ACHN (cell line): ENCODE data around the gene DCAF17.
"Not testable (repeated sequence)": the region's sequence is repeated elsewhere in the genome, so short reads cannot be mapped to it uniquely, and the experiment has no call there.

Experiments
- DNase-seq: peaks from one replicate; pipeline ENCODE4 v3.0.0-alpha.2; 2015
- in situ Hi-C: cut with HindIII; loops from 2 replicates; pipeline ENCODE4 v1.10.0; 2017; ENCODE audit warnings: low sequenced_read_pairs, low pct_ligation_motif_present, low pct_unique_long_range_greater_than_20kb

DCAF17 gene

GRCh38 chr2:171530378-171530777 lies 96.4 kb downstream of the DCAF17 start:
- no peak for DNase-seq
- in situ Hi-C loops: no loop called here

DNA sequence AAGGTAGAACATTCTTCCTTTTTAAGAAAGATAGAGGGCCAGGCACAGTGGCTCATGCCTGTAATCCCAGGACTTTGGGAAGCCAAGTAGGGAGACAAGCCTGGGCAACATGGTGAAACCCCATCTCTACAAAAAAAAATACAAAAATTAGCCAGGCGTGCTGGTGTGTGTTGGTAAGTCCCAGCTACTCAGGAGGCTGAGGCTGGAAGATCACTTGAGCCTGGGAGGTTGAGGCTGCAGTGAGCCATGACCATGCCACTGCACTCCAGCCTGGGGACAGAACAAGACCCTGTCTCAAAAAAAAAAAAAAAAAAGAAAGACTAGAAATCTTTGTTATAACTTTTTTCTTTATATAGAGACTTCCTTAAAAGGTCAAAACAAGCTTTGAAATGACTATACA lies 96.8 kb downstream of the DCAF17 start:
- DNase-seq, in situ Hi-C loops: not testable (repeated sequence)

- in situ Hi-C loops: no loop called here
- DNase-seq: peak; percentile 66
These were observed 97.3 kb downstream of the DCAF17 start for GRCh38 chr2:171531291-171531690.

DNA sequence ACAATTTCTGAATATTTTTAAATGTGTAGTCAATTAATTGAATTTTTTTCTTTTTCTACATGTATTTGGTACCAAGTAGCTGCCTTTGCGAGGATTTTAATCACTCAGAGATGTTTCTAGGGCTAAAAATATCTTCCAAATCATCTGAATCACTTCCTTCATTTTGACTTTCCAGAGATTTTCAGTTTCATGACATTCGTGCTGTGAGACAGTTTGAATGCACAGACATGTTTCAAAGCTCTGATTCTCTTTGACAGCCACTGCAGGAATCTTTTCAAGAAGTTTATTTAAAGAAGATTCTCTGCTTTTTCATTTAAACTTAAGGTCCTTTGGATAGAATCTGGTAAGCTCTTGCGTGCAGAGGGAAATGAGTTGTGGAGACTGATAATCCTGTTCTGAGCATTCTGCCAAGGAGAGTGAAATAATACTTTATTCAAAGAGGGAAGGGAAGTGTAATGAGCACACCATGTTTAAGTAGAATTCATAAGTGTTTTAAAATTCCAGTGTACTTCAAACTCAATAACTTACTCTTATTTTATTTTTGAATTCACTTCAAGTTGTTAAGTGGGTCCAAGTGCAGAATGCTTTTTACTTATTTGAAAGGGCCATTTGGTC lies 97.9 kb downstream of the DCAF17 start:
- in situ Hi-C loops: no loop called here
- no peak for DNase-seq

DNA sequence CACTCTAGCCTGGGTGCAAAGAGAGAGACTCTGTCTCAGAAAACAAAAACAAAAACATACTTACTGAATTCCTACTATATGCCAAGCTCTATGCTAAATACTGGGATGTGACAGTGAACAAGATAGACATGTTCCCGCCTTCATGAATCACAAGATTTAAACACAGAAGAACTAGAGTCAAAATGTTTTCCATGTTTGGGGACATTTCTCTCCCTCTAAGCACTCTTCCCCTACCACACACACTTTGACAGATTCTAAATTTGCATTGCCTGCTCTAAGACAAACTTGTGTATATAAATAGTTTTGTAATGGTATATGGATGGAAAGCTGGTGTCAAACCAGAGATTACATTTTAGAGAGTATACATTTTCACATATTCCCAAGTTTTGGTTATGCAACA lies 99.3 kb downstream of the DCAF17 start:
- in situ Hi-C loops: no loop called here
- DNase-seq: no peak
